ENCODE data around the gene KLRD1. TPM values are rescaled to one million over a fixed set of nuclear protein-coding genes. Genes with fewer than 3 reads are reported as not detected.

KLRD1 gene
- total and polyA plus RNA-seq, 2 experiments from 2014 or later: 0.03 to 0.27 TPM

- TF ChIP-seq EZH2 (IDR thresholded peaks at IDR 0.05; ENCODE audit: low read depth, unreplicated experiment): no peak
- no peak for TF ChIP-seq ZNF331 (CRISPR knock-in tag; IDR thresholded peaks at IDR 0.05; ENCODE audit: low read depth)
- no peak for TF ChIP-seq STAT1 (IDR thresholded peaks at IDR 0.05; ENCODE audit: unreplicated experiment)
Measured at GRCh38 chr12:10364815-10365622, 57.3 kb downstream of the KLRD1 start (continued).

GRCh38 chr12:10365696-10366405, 58.2 kb downstream of the KLRD1 start:
- H2AFZ ChIP-seq: peak overlapping the region; percentile 94
- Mint-ChIP-seq H3K27ac (no peak overlapping the region), H3K27me3 (ENCODE audit: insufficient read depth, low read depth, poor library complexity) (peaks cover 3% of the 10 kb centered on the region), H3K4me1 (peaks cover 30% of the 10 kb centered on the region), H3K4me3 (no peak overlapping the region), H3K9me3 (peaks cover 17% of the 10 kb centered on the region), H3K36me3 (ENCODE audit: low read depth) (peaks cover 9% of the 10 kb centered on the region)
- H4K20me1 ChIP-seq (replicated peaks; ENCODE audit: insufficient read depth): no peaks in the 10 kb centered on the region
- H3K79me2 ChIP-seq (replicated peaks; ENCODE audit: insufficient read depth): no peaks in the 10 kb centered on the region
- no peaks in the 10 kb centered on the region for H3K9me2 ChIP-seq (ENCODE audit: insufficient read depth)
- H3K27ac ChIP-seq (ENCODE audit: low read depth): peak overlapping the region; percentile 61; the same call in 1 of the 2 replicates
- H3F3A ChIP-seq (replicated peaks; ENCODE audit: low read depth): no peaks in the 10 kb centered on the region
- peak overlapping the region; percentile 58 for H3K4me3 ChIP-seq
- ATAC-seq: no peak
- peak overlapping the region; percentile 86 for H3K4me2 ChIP-seq
- DNase-seq (ENCODE audit: low spot score): no peak
- H3K4me1 ChIP-seq (ENCODE audit: insufficient read depth): peaks cover 47% of the 10 kb centered on the region
- no peaks in the 10 kb centered on the region for H3K36me3 ChIP-seq (ENCODE audit: insufficient read depth)
- no peaks in the 10 kb centered on the region for H3K27me3 ChIP-seq (ENCODE audit: insufficient read depth)
- TF ChIP-seq ZNF114 (CRISPR knock-in tag; IDR thresholded peaks at IDR 0.05) (no peak), CREB1 (CRISPR knock-in tag; IDR thresholded peaks at IDR 0.05; ENCODE audit: low read depth) (no peak), STAT1 (IDR thresholded peaks at IDR 0.05; ENCODE audit: unreplicated experiment) (no peak), POLR2AphosphoS5 (IDR thresholded peaks at IDR 0.05; ENCODE audit: low read depth) (no peak), CTCF (conservative IDR thresholded peaks at IDR 0.05; ENCODE audit: low read depth in 2 of 2) (no peak), REST (IDR thresholded peaks at IDR 0.05; ENCODE audit: unreplicated experiment) (no peak), EZH2phosphoT487 (IDR thresholded peaks at IDR 0.05; ENCODE audit: unreplicated experiment) (no peak), ZNF331 (CRISPR knock-in tag; IDR thresholded peaks at IDR 0.05; ENCODE audit: low read depth) (no peak), NANOG (IDR thresholded peaks at IDR 0.05; ENCODE audit: borderline replicate concordance) (no peak), ETS1 (IDR thresholded peaks at IDR 0.05) (no peak)
